GM12878 (cell line): ENCODE data around the gene KDM8. TPM values are rescaled to one million over a fixed set of nuclear protein-coding genes. Genes with fewer than 3 reads are reported as not detected.

Experiments used
- ATAC-seq: fragments of 200-7000 bp; cut with Tn5 transposase; 3 replicates; pipeline ENCODE4 v1.9.1; 2020; ENCODE audit warnings: mild to moderate bottlenecking, moderate library complexity
- BruUV-seq: library from RNA; stranded (reverse); fragments of 400-500 nt; replicated peaks from 2 replicates; lab custom pipeline; 2021; lab: Mats Ljungman, UMichigan
- CTCF ChIA-PET: fragments of 300-600 bp; sonication (Branson Sonifier 250); formaldehyde crosslinking; extraction: SDS; loops from one replicate; lab custom pipeline; 2021; ENCODE audit warnings: inconsistent platforms; lab: Yijun Ruan, JAX
- POLR2A ChIA-PET: fragments of 350-600 bp; formaldehyde crosslinking; extraction: SDS; loops from one replicate; lab custom pipeline; 2021; ENCODE audit warnings: inconsistent platforms; lab: Charles Lee
- RAD21 ChIA-PET: fragments of 300-600 bp; sonication (Branson Sonifier 250); formaldehyde crosslinking; loops from one replicate; lab custom pipeline; 2023; ENCODE audit warnings: antibody characterized with exemption; ENCODE audit not compliant: unreplicated experiment; lab: Charles Lee
- SMC1A ChIA-PET: fragments of 300-600 bp; sonication (Branson Sonifier 250); formaldehyde crosslinking; loops from one replicate; lab custom pipeline; 2023; ENCODE audit not compliant: unreplicated experiment, uncharacterized antibody; lab: Charles Lee
- DNase-seq: peaks from one replicate; pipeline ENCODE4 v3.0.0-alpha.2; 2011; ENCODE audit warnings: low read depth, low spot score
- FAIRE-seq: peaks from 3 replicates; lab custom pipeline; 2011; peaks lifted over from hg19 to GRCh38; lab: Jason Lieb, UNC
- H2AFZ ChIP-seq: 2 replicates; pipeline ENCODE4 v1.6.0; 2011; ENCODE audit warnings: low read depth, low read length, control low read depth; ENCODE audit not compliant: control insufficient read depth
- H3K27ac ChIP-seq: 2 replicates; pipeline ENCODE4 v1.5.1; 2011; ENCODE audit warnings: control low read depth; ENCODE audit not compliant: control insufficient read depth, insufficient read depth
- H3K27me3 ChIP-seq, 2 experiments: replicated peaks in 1 of 2; 2 replicates each; pipeline versions ENCODE4 v1.6.0 to v1.6.1; 2011; ENCODE audit warnings: low read length in 1 of 2; ENCODE audit not compliant: control insufficient read depth in 2 of 2, insufficient read depth in 2 of 2
- H3K36me3 ChIP-seq, 2 experiments: 2 replicates each; pipeline ENCODE4 v1.5.1; 2011; ENCODE audit warnings: low read length in 1 of 2; ENCODE audit not compliant: control insufficient read depth in 2 of 2, insufficient read depth in 2 of 2
- H3K4me1 ChIP-seq: 2 replicates; pipeline ENCODE4 v1.6.1; 2011; ENCODE audit warnings: mild to moderate bottlenecking, low read length, moderate library complexity, mixed read lengths; ENCODE audit not compliant: control insufficient read depth, insufficient read depth
- H3K4me2 ChIP-seq: 2 replicates; pipeline ENCODE4 v1.6.0; 2011; ENCODE audit warnings: control low read depth; ENCODE audit not compliant: control insufficient read depth, insufficient read depth
- H3K4me3 ChIP-seq: fragments of 200-600 bp; sonication (generic); 2 replicates; pipeline ENCODE4 v1.5.1; 2016
- H3K79me2 ChIP-seq: 2 replicates; pipeline ENCODE4 v1.6.0; 2011; ENCODE audit warnings: low read length; ENCODE audit not compliant: control insufficient read depth, insufficient read depth
- H3K9ac ChIP-seq: 2 replicates; pipeline ENCODE4 v1.8.0; 2011; ENCODE audit warnings: low read length, control low read depth, mixed read lengths; ENCODE audit not compliant: control insufficient read depth, insufficient read depth
- H3K9me3 ChIP-seq: replicated peaks from 3 replicates; pipeline ENCODE4 v1.5.1; 2011; ENCODE audit warnings: mild to moderate bottlenecking, low read length; ENCODE audit not compliant: control insufficient read depth, insufficient read depth
- H4K20me1 ChIP-seq: 2 replicates; pipeline ENCODE4 v1.6.0; 2011; ENCODE audit not compliant: control insufficient read depth, insufficient read depth
- CEBPZ ChIP-seq: fragments of 150-350 bp; IDR thresholded peaks from 2 replicates; pipeline ENCODE4 v1.6.1; 2016; ENCODE audit warnings: low read depth, low read length
- EZH2 ChIP-seq: IDR thresholded peaks from 2 replicates; pipeline ENCODE4 v1.6.1; 2012; ENCODE audit warnings: low read depth, mild to moderate bottlenecking, control low read depth, inconsistent platforms, low read length, borderline replicate concordance; ENCODE audit not compliant: control insufficient read depth
- FOXM1 ChIP-seq: IDR thresholded peaks from 2 replicates; pipeline ENCODE4 v1.6.1; 2012; ENCODE audit warnings: low read depth, mild to moderate bottlenecking, inconsistent platforms, low read length, moderate library complexity
- HDAC2 ChIP-seq: fragments of 200-600 bp; sonication (generic); IDR thresholded peaks from 2 replicates; pipeline ENCODE4 v1.6.1; 2017
- KAT2A ChIP-seq: conservative IDR thresholded peaks from 2 replicates; pipeline ENCODE4 v1.6.1; 2011; ENCODE audit warnings: low read depth, low read length; ENCODE audit not compliant: control insufficient read depth
- MEF2A ChIP-seq: IDR thresholded peaks from 2 replicates; pipeline ENCODE4 v1.6.1; 2011; ENCODE audit warnings: low read depth, mild to moderate bottlenecking, low read length, moderate library complexity; ENCODE audit not compliant: insufficient read depth
- NRF1 ChIP-seq: conservative IDR thresholded peaks from 2 replicates; pipeline ENCODE4 v1.6.1; 2011; ENCODE audit warnings: mild to moderate bottlenecking, low read depth, low read length, improper control_type of control experiment
- RAD21 ChIP-seq: IDR thresholded peaks from 2 replicates; pipeline ENCODE4 v1.6.1; 2011; ENCODE audit warnings: mild to moderate bottlenecking, low read depth, low read length, moderate library complexity; ENCODE audit not compliant: insufficient read depth
- RUNX3 ChIP-seq: IDR thresholded peaks from 2 replicates; pipeline ENCODE4 v1.6.1; 2012; ENCODE audit warnings: low read length, inconsistent platforms
- WGBS: methylation state at CpG from one replicate; pipeline ENCODE4 v1.1.6; 2016; ENCODE audit warnings: low lambda C conversion rate; ENCODE audit not compliant: insufficient replicate concordance, insufficient coverage; ENCODE audit errors: missing lambda C conversion rate; 5-methylcytosine and 5-hydroxymethylcytosine counted together
- in situ Hi-C: fragments of 300-500 bp; cut with MboI; formaldehyde crosslinking; loops from 9 replicates; pipeline ENCODE4 v1.14.3; 2018; ENCODE audit warnings: mixed read lengths
- intact Hi-C: fragments of 100-400 bp; cut with micrococcal nuclease; formaldehyde crosslinking; loops from one replicate; pipeline ENCODE4 v1.14.2; 2022; ENCODE audit not compliant: unreplicated experiment
- polyA plus RNA-seq, 11 experiments: library from polyadenylated mRNA; depleted of rRNA in 4 of 11; unstranded in 6 of 11; stranded (reverse) in 5 of 11; fragments of >200 nt; fragmentation: Nextera tagmentation in 4 of 11; fragmentation: Illumina TruSeq in 1 of 11; extraction: Ambion mirVana in 4 of 11; extraction: Trizol in 1 of 11; gene quantifications; 1 replicate in 1 of 11; 2 replicates in 10 of 11; pipeline versions ENCODE4 v1.2.1 to v1.2.3, GENCODE V29; 2011 to 2016; ENCODE audit warnings: inconsistent platforms in 2 of 11, missing spikeins in 2 of 11, low read depth in 1 of 11
- total RNA-seq, 4 experiments: library from RNA; depleted of rRNA in 3 of 4; stranded (reverse); fragments of >200 nt in 3 of 4; fragmentation: Illumina TruSeq in 1 of 4; extraction: Trizol in 1 of 4; gene quantifications; 2 replicates each; pipeline versions ENCODE4 v1.2.1 to v1.2.3, GENCODE V29; 2013 to 2021

Gene KDM8
- total and polyA plus RNA-seq, 10 of the 15 experiments (the other 5 are each of a cell fraction or from before 2014, with no cell fraction given): 0.79 to 8.9 (median 5.8) TPM

DNA sequence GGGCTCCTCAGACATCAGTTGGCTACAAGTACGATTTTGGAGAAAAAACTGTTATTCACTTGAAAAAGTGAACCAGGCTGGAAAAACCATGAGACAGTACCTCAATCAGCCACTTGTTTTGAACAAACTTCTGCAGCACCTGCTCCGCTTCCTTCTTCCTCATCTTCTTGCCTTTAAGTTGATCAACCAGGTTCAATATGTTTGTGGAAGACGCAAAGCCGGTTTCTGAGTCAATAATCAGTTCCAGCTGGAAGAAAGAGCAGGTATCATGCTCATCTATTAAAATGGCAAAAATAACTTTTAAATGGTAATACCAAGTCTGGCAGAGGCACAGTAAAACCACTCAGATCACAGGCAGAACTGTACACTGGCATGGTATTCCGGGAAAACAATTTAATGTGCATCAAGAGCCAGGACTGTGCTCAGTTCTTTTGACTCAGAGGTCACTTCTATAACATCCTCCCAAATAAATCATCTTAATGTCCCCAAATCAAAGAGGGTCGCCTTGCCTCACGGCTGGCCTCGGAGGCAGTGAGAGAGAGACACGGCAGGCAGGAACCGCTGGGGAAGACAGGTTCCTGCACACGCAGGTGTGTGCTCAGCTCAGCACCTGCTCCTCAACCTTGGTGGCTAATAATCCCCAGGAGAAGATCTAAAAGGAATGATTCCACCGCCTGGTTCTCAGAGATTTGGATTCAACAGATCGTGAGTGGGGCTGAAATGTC is 29.7 kb downstream of the KDM8 start:
- H3K4me1 ChIP-seq: peaks cover 56% of the 10 kb centered on the region
- no peak overlapping the region for H3K27ac ChIP-seq
- no peak overlapping the region for H3K9ac ChIP-seq
- POLR2A ChIA-PET: no interaction called here
- no TSS peak for BruUV-seq
- RAD21 ChIA-PET: interaction anchor here (2.2 to 6.9 kb wide), 6 partner anchors 22 to 168 kb away, joined by 15 to 105 read pairs (median 39); partner anchors contain the start of genes IL21R and NSMCE1
- no peak for FAIRE-seq
- no peak overlapping the region for H3K4me3 ChIP-seq
- no peaks in the 10 kb centered on the region for H3K79me2 ChIP-seq
- CTCF ChIA-PET: interaction anchor here (1.4 to 11.7 kb wide), 12 partner anchors 17 to 195 kb away, joined by 5 to 259 read pairs (median 15); partner anchors contain the start of genes KDM8 and NSMCE1
- peak overlapping the region; percentile 53; the same call in 1 of the 2 replicates for H3K4me2 ChIP-seq
- no peak overlapping the region for H2AFZ ChIP-seq
- no peaks in the 10 kb centered on the region for H4K20me1 ChIP-seq
- SMC1A ChIA-PET: interaction anchor here (1.1 to 12.2 kb wide), 9 partner anchors 19 to 168 kb away, joined by 3 to 178 read pairs (median 12); partner anchors contain the start of gene NSMCE1
- no peaks in the 10 kb centered on the region for H3K9me3 ChIP-seq
- no peaks in the 10 kb centered on the region for H3K27me3 ChIP-seq
- no peak for TF ChIP-seq RAD21
- no peak for TF ChIP-seq NRF1
- no peak for TF ChIP-seq FOXM1
- TF ChIP-seq KAT2A: no peak
- TF ChIP-seq HDAC2: no peak
- no peak for TF ChIP-seq EZH2
- TF ChIP-seq CEBPZ: no peak
- TF ChIP-seq RUNX3: no peak
- TF ChIP-seq MEF2A: no peak
- TF ChIP-seq, all 136 proteins: peak for 0
- intact Hi-C loops: no loop called here
- H3K36me3 ChIP-seq: peaks cover 1 to 3% of the 10 kb centered on the region in 2 experiments
- WGBS: 97% methylated on average over 13 of the region's 13 CpGs
- ATAC-seq: no peak
- in situ Hi-C loops: loop anchor here (5.0 kb wide), 2 partner anchors 139 to 224 kb away; no protein-coding TSS in a partner anchor
- no peak for DNase-seq
